GM23248 (cell line): ENCODE data around the gene SMARCC2. TPM values are rescaled to one million over a fixed set of nuclear protein-coding genes. Genes with fewer than 3 reads are reported as not detected.

ENCODE experiments used
- DNase-seq: peaks from one replicate; pipeline ENCODE4 v3.0.0-alpha.2; 2015
- H2AFZ ChIP-seq: fragments of 200-600 bp; sonication (generic); 2 replicates; pipeline ENCODE4 v1.6.1; 2016; ENCODE audit warnings: antibody characterized with exemption
- H3F3A ChIP-seq: fragments of 200-600 bp; sonication (generic); 2 replicates; pipeline ENCODE4 v1.6.1; 2016; ENCODE audit warnings: mild to moderate bottlenecking, antibody characterized with exemption, mixed run types; ENCODE audit not compliant: insufficient read depth
- H3K27ac ChIP-seq: fragments of 200-600 bp; sonication (generic); 2 replicates; pipeline ENCODE4 v1.5.1; 2016; ENCODE audit warnings: mild to moderate bottlenecking
- H3K27me3 ChIP-seq: fragments of 200-600 bp; sonication (generic); replicated peaks from 2 replicates; pipeline ENCODE4 v1.6.1; 2016; ENCODE audit warnings: mild to moderate bottlenecking; ENCODE audit not compliant: insufficient read depth
- H3K36me3 ChIP-seq: fragments of 200-600 bp; sonication (generic); 2 replicates; pipeline ENCODE4 v1.6.1; 2016; ENCODE audit warnings: low read depth, mild to moderate bottlenecking
- H3K4me1 ChIP-seq: fragments of 200-600 bp; sonication (generic); 2 replicates; pipeline ENCODE4 v1.6.1; 2016; ENCODE audit warnings: mild to moderate bottlenecking; ENCODE audit not compliant: insufficient read depth
- H3K4me2 ChIP-seq: fragments of 200-600 bp; sonication (generic); one replicate; pipeline ENCODE4 v1.6.1; 2016; ENCODE audit warnings: mild to moderate bottlenecking; ENCODE audit not compliant: unreplicated experiment
- H3K4me3 ChIP-seq: fragments of 200-600 bp; sonication (generic); 2 replicates; pipeline ENCODE4 v1.5.1; 2016; ENCODE audit warnings: mild to moderate bottlenecking
- H3K79me2 ChIP-seq: fragments of 200-600 bp; sonication (generic); 2 replicates; pipeline ENCODE4 v1.6.1; 2016; ENCODE audit warnings: mild to moderate bottlenecking; ENCODE audit not compliant: insufficient read depth
- H3K9ac ChIP-seq: fragments of 200-600 bp; sonication (generic); 2 replicates; pipeline ENCODE4 v1.6.1; 2016; ENCODE audit warnings: mild to moderate bottlenecking
- H3K9me2 ChIP-seq: fragments of 200-600 bp; sonication (generic); 2 replicates; pipeline ENCODE4 v1.6.1; 2016; ENCODE audit warnings: mixed run types, mild to moderate bottlenecking, moderate library complexity; ENCODE audit not compliant: insufficient read depth
- H3K9me3 ChIP-seq: fragments of 200-600 bp; sonication (generic); one replicate; pipeline ENCODE4 v1.6.1; 2017; ENCODE audit warnings: low read depth
- H4K20me1 ChIP-seq: fragments of 200-600 bp; sonication (generic); 2 replicates; pipeline ENCODE4 v1.6.0; 2016; ENCODE audit not compliant: insufficient read depth
- EZH2 ChIP-seq: fragments of 200-600 bp; sonication (generic); IDR thresholded peaks from 2 replicates; pipeline ENCODE4 v1.6.1; 2018; ENCODE audit warnings: antibody characterized with exemption, mild to moderate bottlenecking; ENCODE audit not compliant: insufficient read depth, poor library complexity, severe bottlenecking
- EZH2phosphoT487 ChIP-seq: fragments of 200-600 bp; sonication (generic); IDR thresholded peaks from 2 replicates; pipeline ENCODE4 v1.6.1; 2018; ENCODE audit warnings: antibody characterized with exemption, moderate library complexity, mild to moderate bottlenecking, low read depth; ENCODE audit not compliant: insufficient read depth
- WGBS, 2 experiments: methylation state at CpG; one replicate each; pipeline ENCODE4 v1.1.6; 2015 to 2017; ENCODE audit warnings: low lambda C conversion rate in 2 of 2, low coverage in 1 of 2; ENCODE audit errors: missing lambda C conversion rate in 2 of 2; 5-methylcytosine and 5-hydroxymethylcytosine counted together
- in situ Hi-C: fragments of 300-500 bp; cut with MboI; formaldehyde crosslinking; loops from 2 replicates; pipeline ENCODE4 v1.15.0; 2020
- polyA plus RNA-seq: library from polyadenylated mRNA; unstranded; fragments of >200 nt; fragmentation: Nextera tagmentation; extraction: Ambion mirVana; gene quantifications from 2 replicates; pipeline ENCODE4 v1.2.1, GENCODE V29; 2016
- total RNA-seq: library from RNA; depleted of rRNA; stranded (reverse); fragments of >200 nt; shearing (Covaris generic); gene quantifications from 2 replicates; pipeline ENCODE4 v1.2.3, GENCODE V29; 2014

SMARCC2 gene
- total and polyA plus RNA-seq, 2 experiments from 2014 or later, result 34.0 to 64.3 TPM

DNA sequence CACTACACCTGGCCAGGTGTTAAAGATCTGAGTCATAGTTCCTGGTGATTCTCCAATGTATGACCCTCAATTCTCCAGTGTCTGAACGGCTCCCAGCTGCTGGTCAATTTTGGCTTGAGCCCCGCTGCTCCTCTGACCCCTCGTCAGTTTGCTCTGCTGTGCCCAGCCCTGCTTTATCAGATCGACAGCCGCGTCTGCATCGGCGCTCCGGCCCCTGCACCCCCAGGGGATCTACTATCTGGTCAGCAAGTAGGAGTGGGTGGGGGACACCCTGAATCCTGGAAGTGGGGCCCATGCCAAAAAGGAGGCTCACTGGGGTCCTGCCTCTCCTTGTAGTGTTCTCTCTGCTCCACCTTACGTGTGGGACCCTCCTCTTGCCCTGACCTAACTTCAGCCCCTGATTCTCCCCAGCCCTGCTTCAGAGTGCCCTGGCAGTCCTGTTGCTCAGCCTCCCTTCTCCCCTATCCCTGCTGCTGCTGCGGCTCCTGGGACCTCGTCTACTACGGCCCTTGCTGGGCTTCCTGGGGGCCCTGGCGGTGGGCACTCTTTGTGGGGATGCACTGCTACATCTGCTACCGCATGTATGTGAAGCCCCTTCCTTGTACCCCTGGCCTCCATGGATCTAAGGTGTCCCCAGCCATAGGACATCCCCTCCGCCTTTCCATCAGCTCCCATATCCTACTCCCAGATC is 45.6 kb upstream of the SMARCC2 start:
- TF ChIP-seq EZH2phosphoT487 (no peak), EZH2 (no peak)
- 61% methylated on average over 13 to 16 of the region's 16 CpGs for whole genome bisulfite sequencing, 2 experiments
- no peaks in the 10 kb centered on the region for H4K20me1 ChIP-seq
- H3K9ac ChIP-seq, result no peak overlapping the region
- in situ Hi-C loops, result no loop called here
- H3K36me3 ChIP-seq, result no peaks in the 10 kb centered on the region; the same call in 1 of the 2 replicates
- no peaks in the 10 kb centered on the region for H3K27me3 ChIP-seq
- peaks cover 10% of the 10 kb centered on the region; the same call in 1 of the 2 replicates for H3F3A ChIP-seq
- no peak overlapping the region for H3K4me3 ChIP-seq
- H3K4me1 ChIP-seq, result no peaks in the 10 kb centered on the region
- H2AFZ ChIP-seq, result no peak overlapping the region
- no peak overlapping the region for H3K4me2 ChIP-seq
- no peak overlapping the region for H3K27ac ChIP-seq
- no peak for DNase-seq
- no peaks in the 10 kb centered on the region for H3K79me2 ChIP-seq
- H3K9me3 ChIP-seq, result no peaks in the 10 kb centered on the region
- no peaks in the 10 kb centered on the region for H3K9me2 ChIP-seq

DNA sequence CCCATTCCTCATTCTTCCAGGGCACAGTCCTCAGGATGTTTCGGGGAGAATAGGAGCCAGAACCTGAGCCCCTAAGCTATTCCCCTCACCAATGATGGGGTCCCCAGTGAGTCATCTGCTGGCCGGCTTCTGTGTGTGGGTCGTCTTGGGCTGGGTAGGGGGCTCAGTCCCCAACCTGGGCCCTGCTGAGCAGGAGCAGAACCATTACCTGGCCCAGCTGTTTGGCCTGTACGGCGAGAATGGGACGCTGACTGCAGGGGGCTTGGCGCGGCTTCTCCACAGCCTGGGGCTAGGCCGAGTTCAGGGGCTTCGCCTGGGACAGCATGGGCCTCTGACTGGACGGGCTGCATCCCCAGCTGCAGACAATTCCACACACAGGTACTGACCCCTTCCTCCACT is 41.9 kb upstream of the SMARCC2 start:
- in situ Hi-C loops, result no loop called here
- Histone ChIP-seq H2AFZ (no peak overlapping the region), H3K9ac (no peak overlapping the region), H3K4me2 (no peak overlapping the region), H3K4me1 (no peaks in the 10 kb centered on the region), H3K36me3 (no peaks in the 10 kb centered on the region), H3K4me3 (no peak overlapping the region), H3K27ac (no peak overlapping the region), H3K27me3 (no peaks in the 10 kb centered on the region), H4K20me1 (no peaks in the 10 kb centered on the region), H3K9me3 (no peaks in the 10 kb centered on the region), H3F3A (peaks cover 5% of the 10 kb centered on the region; the same call in 1 of the 2 replicates), H3K9me2 (no peaks in the 10 kb centered on the region), H3K79me2 (no peaks in the 10 kb centered on the region)
- WGBS, 2 experiments, result 85 to 88% methylated on average over 11 of the region's 11 CpGs
- TF ChIP-seq EZH2phosphoT487 (no peak), EZH2 (no peak)
- no peak for DNase-seq

GRCh38 chr12:56230432-56231183 is 41.3 kb upstream of the SMARCC2 start:
- in situ Hi-C loops, result no loop called here
- Histone ChIP-seq H3K27me3 (no peaks in the 10 kb centered on the region), H3K4me2 (no peak overlapping the region), H3K9ac (no peak overlapping the region), H3K9me2 (no peaks in the 10 kb centered on the region), H2AFZ (no peak overlapping the region), H3K36me3 (no peaks in the 10 kb centered on the region), H3K4me1 (no peaks in the 10 kb centered on the region), H4K20me1 (no peaks in the 10 kb centered on the region), H3K4me3 (no peak overlapping the region), H3K9me3 (no peaks in the 10 kb centered on the region), H3K27ac (no peak overlapping the region), H3F3A (peaks cover 5% of the 10 kb centered on the region; the same call in 1 of the 2 replicates), H3K79me2 (no peaks in the 10 kb centered on the region)
- DNase-seq, result no peak
- WGBS, 2 experiments, result 65% methylated on average over 7 to 8 of the region's 8 CpGs
- no peak for TF ChIP-seq EZH2phosphoT487
- TF ChIP-seq EZH2, result no peak

DNA sequence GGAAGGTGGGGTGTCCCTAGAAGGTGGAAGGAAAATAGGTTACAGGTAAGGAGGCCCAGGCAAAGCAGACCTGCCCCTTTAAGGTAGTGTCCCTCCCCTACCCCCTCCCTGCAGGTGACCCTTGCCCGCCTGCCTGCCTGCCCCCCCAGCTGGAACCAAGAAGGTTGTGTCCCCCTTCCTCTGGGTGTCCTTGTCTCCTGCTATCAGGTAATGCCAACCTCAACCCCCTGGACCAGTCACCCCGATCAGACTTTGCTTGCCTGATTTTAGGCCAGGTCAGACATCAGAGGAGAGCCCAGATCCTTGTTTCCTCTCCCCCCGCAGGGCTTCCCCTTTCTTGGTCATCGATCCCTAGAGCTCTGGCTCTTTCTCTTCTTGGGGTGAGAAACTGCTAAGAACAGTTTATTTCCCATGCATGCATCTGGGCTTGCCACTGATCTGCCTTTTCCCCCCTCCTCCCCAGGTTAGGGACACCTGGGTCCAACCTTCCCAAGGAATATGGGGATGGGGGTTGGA is 40.7 kb upstream of the SMARCC2 start, which contains the start of gene SLC39A5:
Gene SLC39A5, plus strand, starts transcription at position 136 of the 516 bp plus-strand sequence. CDS start 1,224 bp downstream, outside the sequence.
- H3K4me2 ChIP-seq, result no peak within 1 kb of the TSS
- no peaks in the 10 kb centered on the region for H3K4me1 ChIP-seq
- no peaks in the 10 kb centered on the region for H3K9me3 ChIP-seq
- peaks cover 5% of the 10 kb centered on the region; the same call in 1 of the 2 replicates for H3F3A ChIP-seq
- no peaks in the 10 kb centered on the region for H3K79me2 ChIP-seq
- TF ChIP-seq EZH2, result no peak
- TF ChIP-seq EZH2phosphoT487, result no peak
- H4K20me1 ChIP-seq, result no peaks in the 10 kb centered on the region
- no peak within 1 kb of the TSS for H2AFZ ChIP-seq
- H3K9ac ChIP-seq, result no peak within 1 kb of the TSS
- no peaks in the 10 kb centered on the region for H3K36me3 ChIP-seq
- no peaks in the 10 kb centered on the region for H3K27me3 ChIP-seq
- no peak for DNase-seq
- H3K9me2 ChIP-seq, result no peaks in the 10 kb centered on the region
- 90 to 92% methylated on average over 4 of the region's 4 CpGs for WGBS, 2 experiments
- no peak within 1 kb of the TSS for H3K4me3 ChIP-seq
- in situ Hi-C loops, result no loop called here
- H3K27ac ChIP-seq, result no peak within 1 kb of the TSS
